HL-60 (cell line): Measurements from ENCODE around the gene MAP2K2.

Source experiments
- DNase-seq, 2 experiments: peaks; one replicate each; pipeline ENCODE4 v3.0.0-alpha.2; 2010 to 2020; ENCODE audit warnings: low read depth in 1 of 2, low spot score in 1 of 2
- H3K27ac ChIP-seq: fragments of 250-450 bp; sonication (Bioruptor Pico); replicated peaks from 2 replicates; pipeline ENCODE4 v1.5.1; 2020; ENCODE audit warnings: mild to moderate bottlenecking, moderate library complexity
- H3K27me3 ChIP-seq: fragments of 250-450 bp; sonication (Bioruptor Pico); 2 replicates; pipeline ENCODE4 v1.5.1; 2021; ENCODE audit warnings: mild to moderate bottlenecking, moderate library complexity; ENCODE audit not compliant: insufficient read depth, poor library complexity, severe bottlenecking
- H3K4me3 ChIP-seq: replicated peaks from 2 replicates; pipeline ENCODE4 v1.5.1; 2011; ENCODE audit warnings: mild to moderate bottlenecking, control low read depth, low read length; ENCODE audit not compliant: insufficient read depth
- GABPA ChIP-seq: IDR thresholded peaks from 2 replicates; pipeline ENCODE4 v1.6.1; 2012; ENCODE audit warnings: low read depth
- POLR2AphosphoS5 ChIP-seq: IDR thresholded peaks from 2 replicates; pipeline ENCODE4 v1.6.1; 2012; ENCODE audit warnings: low read depth
- SPI1 ChIP-seq: IDR thresholded peaks from 2 replicates; pipeline ENCODE4 v1.6.1; 2012; ENCODE audit warnings: low read depth, mild to moderate bottlenecking, borderline replicate concordance
- TF ChIP-seq, protein P1 (sequence below): IDR thresholded peaks from 2 replicates; pipeline ENCODE4 v1.6.1; 2012; ENCODE audit warnings: low read depth; ENCODE audit not compliant: insufficient replicate concordance
- TF ChIP-seq, protein P2 (sequence below): IDR thresholded peaks from one replicate; pipeline ENCODE4 v1.5.1; 2011; ENCODE audit warnings: low read length, control low read depth, inconsistent platforms; ENCODE audit not compliant: insufficient read depth

Gene MAP2K2

DNA sequence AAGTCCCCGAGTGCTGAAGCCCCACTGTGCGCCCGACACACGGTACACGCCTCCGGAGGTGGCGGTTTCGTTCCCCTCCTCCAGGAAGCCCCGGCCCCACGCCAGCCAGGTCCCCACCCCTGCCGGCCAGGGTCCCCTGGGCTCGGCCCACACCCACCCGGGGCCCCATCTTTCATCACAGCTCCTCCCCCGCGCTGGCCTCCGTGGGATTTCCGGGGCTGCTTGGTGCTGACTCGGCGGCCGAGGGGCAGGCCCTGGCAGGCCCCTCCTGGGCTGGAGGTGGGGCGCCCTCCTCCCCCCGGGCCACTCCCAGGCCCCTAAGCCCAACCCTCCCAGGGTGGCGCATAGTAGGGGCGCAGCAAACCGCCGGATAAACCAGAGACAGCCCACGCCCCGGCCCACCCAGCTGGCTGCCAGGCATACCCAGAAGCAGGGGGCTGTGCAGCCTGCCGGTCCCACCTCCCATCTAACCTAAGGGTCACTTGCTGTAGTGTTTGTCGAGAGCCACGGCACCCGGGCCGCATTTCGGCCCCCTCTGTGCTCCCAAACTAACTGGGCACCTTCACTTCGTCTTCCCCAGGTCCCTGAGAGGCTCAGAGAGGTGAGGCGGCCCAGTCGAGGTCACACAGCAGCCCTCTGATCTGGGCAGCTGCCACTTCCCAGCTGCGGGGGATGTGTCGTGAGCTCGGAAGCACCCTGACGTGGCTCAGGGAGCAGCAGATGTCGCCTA lies 63.9 kb downstream of the MAP2K2 start:
- Histone ChIP-seq H3K4me3 (peak overlapping the region; percentile 4; the same call in 1 of the 2 replicates), H3K27ac (peak overlapping the region; percentile 58), H3K27me3 (no peaks in the 10 kb centered on the region)
- DNase-seq: no peak
- TF ChIP-seq, protein P1, sequence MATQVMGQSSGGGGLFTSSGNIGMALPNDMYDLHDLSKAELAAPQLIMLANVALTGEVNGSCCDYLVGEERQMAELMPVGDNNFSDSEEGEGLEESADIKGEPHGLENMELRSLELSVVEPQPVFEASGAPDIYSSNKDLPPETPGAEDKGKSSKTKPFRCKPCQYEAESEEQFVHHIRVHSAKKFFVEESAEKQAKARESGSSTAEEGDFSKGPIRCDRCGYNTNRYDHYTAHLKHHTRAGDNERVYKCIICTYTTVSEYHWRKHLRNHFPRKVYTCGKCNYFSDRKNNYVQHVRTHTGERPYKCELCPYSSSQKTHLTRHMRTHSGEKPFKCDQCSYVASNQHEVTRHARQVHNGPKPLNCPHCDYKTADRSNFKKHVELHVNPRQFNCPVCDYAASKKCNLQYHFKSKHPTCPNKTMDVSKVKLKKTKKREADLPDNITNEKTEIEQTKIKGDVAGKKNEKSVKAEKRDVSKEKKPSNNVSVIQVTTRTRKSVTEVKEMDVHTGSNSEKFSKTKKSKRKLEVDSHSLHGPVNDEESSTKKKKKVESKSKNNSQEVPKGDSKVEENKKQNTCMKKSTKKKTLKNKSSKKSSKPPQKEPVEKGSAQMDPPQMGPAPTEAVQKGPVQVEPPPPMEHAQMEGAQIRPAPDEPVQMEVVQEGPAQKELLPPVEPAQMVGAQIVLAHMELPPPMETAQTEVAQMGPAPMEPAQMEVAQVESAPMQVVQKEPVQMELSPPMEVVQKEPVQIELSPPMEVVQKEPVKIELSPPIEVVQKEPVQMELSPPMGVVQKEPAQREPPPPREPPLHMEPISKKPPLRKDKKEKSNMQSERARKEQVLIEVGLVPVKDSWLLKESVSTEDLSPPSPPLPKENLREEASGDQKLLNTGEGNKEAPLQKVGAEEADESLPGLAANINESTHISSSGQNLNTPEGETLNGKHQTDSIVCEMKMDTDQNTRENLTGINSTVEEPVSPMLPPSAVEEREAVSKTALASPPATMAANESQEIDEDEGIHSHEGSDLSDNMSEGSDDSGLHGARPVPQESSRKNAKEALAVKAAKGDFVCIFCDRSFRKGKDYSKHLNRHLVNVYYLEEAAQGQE: no peak
- TF ChIP-seq GABPA: no peak
- TF ChIP-seq, protein P2, sequence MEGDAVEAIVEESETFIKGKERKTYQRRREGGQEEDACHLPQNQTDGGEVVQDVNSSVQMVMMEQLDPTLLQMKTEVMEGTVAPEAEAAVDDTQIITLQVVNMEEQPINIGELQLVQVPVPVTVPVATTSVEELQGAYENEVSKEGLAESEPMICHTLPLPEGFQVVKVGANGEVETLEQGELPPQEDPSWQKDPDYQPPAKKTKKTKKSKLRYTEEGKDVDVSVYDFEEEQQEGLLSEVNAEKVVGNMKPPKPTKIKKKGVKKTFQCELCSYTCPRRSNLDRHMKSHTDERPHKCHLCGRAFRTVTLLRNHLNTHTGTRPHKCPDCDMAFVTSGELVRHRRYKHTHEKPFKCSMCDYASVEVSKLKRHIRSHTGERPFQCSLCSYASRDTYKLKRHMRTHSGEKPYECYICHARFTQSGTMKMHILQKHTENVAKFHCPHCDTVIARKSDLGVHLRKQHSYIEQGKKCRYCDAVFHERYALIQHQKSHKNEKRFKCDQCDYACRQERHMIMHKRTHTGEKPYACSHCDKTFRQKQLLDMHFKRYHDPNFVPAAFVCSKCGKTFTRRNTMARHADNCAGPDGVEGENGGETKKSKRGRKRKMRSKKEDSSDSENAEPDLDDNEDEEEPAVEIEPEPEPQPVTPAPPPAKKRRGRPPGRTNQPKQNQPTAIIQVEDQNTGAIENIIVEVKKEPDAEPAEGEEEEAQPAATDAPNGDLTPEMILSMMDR: no peak
- no peak for TF ChIP-seq SPI1

DNA sequence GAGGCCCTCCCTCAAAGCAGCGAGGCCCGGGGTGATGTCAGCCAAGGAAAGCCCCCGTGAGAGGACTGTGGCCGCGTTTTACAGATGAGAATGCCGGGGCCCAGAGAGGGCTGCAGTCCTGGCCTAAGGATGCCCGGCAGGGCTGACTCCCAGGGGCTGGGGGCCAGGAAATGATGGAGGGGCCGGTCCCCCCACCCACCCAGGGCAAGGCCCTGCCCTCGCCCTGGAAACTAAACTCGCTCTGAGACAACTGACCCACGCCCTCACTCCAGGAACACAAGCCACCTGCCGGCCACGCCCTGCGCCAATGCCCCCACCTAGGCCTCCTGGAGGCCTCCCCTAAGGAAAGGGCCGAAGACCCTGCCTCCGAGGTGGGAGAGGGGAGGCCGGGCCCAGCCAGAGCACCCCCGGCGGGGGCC lies 64.5 kb downstream of the MAP2K2 start:
- DNase-seq: no peak
- TF ChIP-seq SPI1 (no peak), GABPA (no peak), POLR2AphosphoS5 (no peak)
- TF ChIP-seq, protein P2: no peak
- TF ChIP-seq, protein P1: no peak
- no peak overlapping the region for H3K4me3 ChIP-seq
- no peaks in the 10 kb centered on the region for H3K27me3 ChIP-seq
- peak overlapping the region; percentile 58 for H3K27ac ChIP-seq

DNA sequence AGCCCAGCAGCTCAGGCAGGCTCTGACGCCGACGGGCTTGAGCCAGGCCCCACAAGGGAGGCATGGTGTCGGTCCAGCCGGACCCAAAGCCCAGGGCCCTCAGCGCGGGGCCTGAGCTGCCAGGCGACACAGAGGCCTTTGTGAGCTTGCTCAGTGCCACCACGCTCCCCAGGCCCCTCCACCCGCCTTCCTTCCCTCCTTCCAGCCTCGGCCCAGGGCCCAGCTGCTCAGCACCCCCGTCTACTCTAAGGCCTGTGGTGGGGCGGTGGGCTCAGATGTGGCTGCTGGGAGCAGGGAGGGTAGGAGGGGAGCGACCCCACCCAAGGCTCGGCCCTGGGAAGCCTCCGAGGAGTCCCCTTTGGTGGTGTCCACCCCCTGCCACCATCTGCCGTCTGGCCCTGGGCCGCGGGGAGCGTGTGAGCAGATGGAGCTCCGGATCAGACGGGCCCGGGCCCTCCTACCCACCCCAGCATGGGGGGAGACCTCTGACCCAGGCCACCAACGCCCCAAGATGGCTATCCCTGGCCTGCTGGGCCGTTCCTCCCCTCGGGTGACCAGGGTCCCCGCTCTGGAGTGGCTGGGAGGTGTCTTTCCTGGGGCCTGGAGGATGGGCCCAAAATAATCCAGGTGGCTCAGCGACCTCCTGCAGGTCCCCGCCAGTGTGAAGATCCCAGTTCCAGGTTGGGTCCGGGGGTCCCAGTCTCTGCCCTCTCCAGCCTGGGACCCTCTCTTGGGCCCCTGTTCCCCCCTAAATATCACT lies 65.0 kb downstream of the MAP2K2 start:
- no peaks in the 10 kb centered on the region for H3K27me3 ChIP-seq
- H3K4me3 ChIP-seq: peak overlapping the region; percentile 5; the same call in 1 of the 2 replicates
- H3K27ac ChIP-seq: peak overlapping the region; percentile 58
- TF ChIP-seq GABPA: no peak
- TF ChIP-seq SPI1: no peak
- TF ChIP-seq, protein P2: no peak
- TF ChIP-seq POLR2AphosphoS5: no peak
- TF ChIP-seq, protein P1: no peak
- no peak for DNase-seq
